Astrocyte of the hippocampus (primary cell): ENCODE results near the gene TEAD1.

ENCODE experiments used
- DNase-seq: peaks from one replicate; pipeline ENCODE4 v3.0.0; 2011; ENCODE audit warnings: low read depth, low spot score

The TEAD1 gene

DNA sequence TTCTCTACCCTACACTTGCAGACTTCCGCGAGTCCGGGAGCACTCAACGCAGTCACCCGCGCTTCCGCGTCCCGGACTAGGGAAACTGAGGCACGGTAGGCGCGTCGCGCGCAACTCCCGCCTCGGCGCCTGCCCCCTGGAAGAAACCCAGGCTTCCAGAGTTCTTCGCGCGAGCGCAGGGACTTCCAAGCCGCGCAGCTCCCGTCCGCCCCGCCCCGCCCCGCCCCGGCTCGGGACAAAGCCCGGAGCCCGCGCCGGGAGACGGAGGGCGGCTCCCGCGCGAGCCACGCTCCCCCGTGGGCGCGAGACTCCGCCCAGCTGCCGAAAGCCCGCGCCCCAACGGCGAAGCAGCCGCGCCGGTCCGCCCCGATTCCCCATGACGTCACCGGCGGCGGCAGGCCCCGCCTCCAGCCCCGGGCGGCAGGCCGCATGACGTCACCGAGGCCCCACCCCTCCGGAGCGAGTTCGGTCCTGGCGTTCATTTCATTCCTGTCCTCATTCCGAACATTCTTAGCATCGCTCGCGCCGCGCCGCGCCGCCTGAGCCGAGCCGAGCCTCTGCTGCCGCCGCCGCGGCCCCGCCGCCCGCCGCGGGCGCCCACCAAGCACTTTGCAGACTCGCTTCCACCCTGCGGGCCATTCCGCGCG lies at the start of gene TEAD1:
Gene TEAD1 (plus strand): TSS at position 498 of the 647 bp plus-strand sequence.
- peak; percentile 99 for DNase-seq

GRCh38 chr11:12624595-12624994 lies 49.6 kb upstream of the TEAD1 start:
- no peak for DNase-seq

DNA sequence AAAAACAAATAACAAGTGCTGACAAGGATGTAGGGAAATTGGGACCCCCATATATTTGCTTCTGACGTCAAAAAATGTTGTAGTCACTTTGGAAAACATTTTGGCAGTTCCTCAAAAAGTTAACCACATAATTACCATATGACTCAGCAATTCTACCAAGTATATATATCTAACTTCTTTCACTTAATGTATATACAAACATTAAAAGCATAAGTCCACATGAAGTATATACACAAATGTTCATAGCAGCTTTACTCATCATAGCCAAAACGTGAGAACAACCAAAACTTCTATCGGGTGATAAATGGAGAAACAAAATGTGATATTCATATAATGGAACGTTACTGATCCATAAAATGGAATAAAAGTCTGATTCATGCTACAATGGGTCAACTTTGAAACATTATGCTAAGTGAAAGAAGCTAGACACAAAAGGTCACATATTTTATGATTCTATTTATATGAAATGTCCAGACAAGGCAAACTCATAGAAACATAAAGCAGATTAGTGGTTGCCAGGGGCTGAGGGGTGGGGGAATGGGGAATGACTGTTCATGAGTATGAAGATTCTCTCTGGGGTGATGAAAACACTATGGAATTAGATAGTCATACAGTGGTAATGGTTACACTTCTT lies 48.7 kb upstream of the TEAD1 start:
- DNase-seq, result peak; percentile 46

- DNase-seq, result no peak
Measured at GRCh38 chr11:12626616-12627015, 47.6 kb upstream of the TEAD1 start.

DNA sequence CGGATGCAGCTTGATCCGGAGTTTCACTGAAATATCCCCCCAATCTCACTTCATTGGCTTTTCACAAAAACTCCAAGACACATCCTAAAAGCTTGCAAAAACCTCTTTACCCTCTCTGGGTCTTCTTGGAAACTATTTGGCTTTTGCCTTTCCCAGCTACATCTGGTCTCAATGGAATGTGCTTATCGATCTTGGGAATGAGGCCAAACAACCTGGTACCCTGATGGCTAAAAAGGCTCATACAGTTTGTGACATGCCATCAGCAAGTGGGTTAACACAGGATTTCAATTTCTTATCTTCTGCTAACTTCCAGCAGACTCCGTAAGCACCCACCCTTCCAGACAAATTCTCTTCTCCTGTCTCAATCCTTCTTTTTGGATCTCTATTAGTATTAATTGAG lies 45.9 kb upstream of the TEAD1 start:
- DNase-seq, result no peak

DNA sequence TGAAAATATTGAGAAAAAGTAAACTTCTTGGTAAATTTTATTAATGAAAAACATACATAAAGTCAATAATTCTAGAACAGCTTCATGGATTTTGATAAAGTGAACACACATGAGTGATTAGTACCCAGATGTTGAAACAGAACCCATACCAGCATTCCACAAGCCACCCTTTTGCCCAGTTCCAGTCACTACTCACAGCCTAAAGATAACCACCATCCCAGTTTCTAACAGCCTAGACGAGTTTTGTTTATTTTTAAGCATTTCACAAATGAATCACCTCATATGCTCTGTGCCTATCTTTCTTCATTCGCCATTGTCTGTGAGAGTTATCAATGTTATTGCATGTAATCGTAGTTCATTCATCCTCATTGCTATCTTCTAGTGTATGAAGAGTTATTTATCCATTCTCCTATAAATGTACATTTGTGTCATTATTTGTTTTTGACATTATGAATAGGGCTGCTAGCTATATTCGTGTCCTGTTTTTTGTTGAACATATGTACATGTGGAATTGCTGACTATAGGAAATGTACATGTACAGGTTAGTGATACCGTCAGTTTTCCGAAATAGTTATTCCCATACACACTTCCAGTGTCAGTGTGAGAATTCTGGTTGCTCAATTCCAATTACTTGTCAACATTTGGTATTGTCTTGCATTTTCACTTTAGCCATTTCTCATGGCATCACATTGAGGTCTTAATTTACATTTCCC lies 44.5 kb upstream of the TEAD1 start:
- DNase-seq, result no peak

DNA sequence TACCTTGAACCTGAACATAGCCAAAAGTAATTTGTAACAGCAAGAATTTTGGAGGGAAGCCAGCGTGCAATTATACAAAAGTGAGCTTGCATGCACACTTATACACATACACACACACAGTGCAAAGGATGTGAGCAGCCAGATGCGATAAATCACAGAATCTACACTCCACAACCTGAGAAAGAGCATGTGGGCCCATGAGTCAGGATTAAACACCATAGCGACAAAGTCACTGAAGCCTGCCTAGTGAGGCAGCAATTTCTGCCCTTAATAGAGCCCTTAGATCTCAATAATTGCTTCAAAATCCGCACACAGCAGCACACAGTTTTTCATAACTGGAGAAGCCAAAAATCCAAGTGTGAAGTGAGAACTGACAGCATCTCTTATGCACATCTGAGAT lies 42.6 kb upstream of the TEAD1 start:
- no peak for DNase-seq

DNA sequence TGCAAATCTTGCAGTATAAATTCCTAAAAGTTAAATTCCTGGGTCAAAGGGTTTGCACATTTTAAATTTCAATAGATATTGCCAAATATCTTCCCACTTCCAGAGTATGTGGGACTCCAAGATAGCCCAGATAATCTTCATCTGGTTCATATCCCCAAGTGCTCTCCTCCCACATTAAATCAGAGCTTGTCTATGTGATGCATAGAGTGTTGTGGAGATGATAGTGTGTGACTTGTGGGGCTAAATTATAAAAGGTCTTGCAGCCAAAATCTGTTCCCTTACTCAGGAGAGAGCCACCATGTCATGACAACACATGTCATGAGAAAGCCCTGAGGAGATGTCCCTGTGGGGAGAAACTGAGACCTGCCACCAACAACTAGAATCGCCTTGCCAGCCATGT lies 39.9 kb upstream of the TEAD1 start:
- no peak for DNase-seq

GRCh38 chr11:12636871-12637410 lies 37.3 kb upstream of the TEAD1 start:
- no peak for DNase-seq

DNA sequence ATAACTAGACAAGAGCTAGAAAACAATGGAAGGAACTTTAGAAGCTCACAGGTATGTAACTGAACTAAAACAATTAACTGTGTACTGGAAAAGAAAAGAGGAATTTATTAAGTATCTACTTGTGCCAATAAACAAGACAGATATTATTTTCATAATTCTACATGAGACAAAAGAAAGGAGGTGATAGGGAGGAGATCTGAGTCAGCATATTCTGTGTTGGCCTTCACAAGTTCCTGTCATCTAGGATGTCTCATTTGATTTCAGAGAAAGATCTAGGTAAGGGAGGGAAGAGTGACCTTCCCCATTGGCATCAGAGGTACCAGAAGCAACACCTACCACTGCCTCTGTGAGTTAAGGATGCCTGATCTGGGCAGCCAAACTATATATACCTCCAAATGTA lies 34.8 kb upstream of the TEAD1 start:
- no peak for DNase-seq

GRCh38 chr11:12640355-12640754 lies 33.9 kb upstream of the TEAD1 start:
- no peak for DNase-seq

GRCh38 chr11:12640926-12641849 lies 33.0 kb upstream of the TEAD1 start:
- no peak for DNase-seq

- DNase-seq, result peak; percentile 4
Measured at GRCh38 chr11:12642040-12642439, 32.2 kb upstream of the TEAD1 start.

DNA sequence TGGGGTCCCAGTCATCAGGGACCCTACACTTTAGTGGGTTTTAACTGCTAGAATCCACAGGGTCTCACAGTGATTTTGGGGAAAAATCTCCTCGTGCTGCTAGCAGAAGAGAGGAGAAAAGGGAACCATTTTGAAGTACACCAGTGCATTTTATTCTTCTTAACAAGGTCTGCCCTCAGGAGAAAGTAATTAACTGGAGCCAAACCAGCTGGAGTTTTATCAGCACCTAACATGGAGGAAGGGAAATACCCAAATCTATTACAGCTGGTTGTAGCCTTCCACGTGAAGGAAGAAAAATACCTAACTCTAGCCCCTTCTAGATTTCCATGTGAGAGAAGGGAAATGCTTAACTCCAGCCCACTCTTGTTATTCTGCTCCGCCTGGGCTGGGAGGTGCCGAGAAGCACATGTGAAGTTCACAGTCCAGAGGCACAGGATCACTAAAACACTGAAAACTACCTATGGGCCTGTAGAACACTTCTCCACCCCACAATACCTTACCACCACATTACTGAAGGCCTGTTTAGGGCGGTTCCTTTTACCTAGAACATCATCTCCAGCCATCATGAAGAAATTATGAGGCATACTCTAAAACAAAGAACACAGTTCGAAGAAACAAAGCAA lies 31.3 kb upstream of the TEAD1 start:
- no peak for DNase-seq

DNA sequence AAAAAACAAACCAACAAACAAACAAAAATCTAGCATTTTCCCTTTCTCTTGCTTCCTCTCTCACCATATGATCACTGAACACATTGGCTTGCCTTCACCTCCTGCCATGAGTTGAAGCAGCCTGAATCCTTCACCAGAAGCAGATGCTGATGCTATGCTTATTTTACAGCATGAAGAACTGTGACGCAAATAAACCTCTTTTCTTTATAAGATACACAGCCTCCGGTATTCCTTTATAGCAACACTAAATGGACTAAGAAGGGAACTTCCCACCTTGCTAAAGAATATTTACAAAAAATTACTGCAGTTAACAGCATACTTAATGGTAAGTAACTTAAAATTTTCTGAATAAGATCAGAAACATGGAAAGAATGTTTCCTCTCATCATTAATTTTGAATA lies 27.7 kb upstream of the TEAD1 start:
- no peak for DNase-seq

GRCh38 chr11:12653729-12654128 lies 20.5 kb upstream of the TEAD1 start:
- DNase-seq, result peak; percentile 9

DNA sequence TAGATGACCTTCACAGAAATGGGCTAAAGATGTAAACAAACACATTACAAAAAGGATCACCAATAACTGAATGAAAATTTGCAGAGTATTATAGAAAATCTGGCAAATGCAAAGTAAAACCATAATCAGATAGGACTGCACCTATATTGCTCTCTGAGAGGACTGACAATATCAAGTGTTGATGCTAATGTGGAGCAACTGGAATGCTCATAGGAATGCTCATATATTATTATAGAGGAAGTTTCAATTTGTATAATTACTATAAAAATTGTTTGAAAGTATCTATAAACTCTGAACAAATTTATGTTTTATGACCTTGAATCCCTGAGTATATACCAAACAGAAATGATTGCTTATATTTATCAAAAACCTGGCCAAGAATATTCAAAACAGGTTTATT lies 18.4 kb upstream of the TEAD1 start:
- DNase-seq, result no peak

DNA sequence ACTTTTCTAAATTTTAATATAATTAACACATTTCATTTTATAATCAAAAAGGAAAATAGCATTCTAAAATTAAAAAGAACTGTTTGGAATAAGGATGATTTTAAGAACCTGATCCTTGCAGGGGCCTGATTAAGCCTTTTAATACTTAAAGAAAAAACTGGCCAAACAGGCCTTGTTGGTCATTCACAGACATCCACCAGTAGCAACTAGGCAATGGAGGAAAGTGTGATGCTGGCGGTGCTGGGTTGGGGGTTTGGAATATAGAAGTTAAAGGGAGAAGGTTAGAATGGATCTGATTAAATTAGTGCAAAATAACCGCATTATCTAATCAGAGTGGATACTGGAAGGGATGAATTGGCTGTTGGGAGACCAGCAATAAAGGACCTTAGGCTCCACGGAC lies 16.9 kb upstream of the TEAD1 start:
- DNase-seq, result no peak

- no peak for DNase-seq
Measured at GRCh38 chr11:12657981-12658380, 16.2 kb upstream of the TEAD1 start.

GRCh38 chr11:12662101-12662689 lies 12.0 kb upstream of the TEAD1 start:
- no peak for DNase-seq

- DNase-seq, result no peak
Measured at GRCh38 chr11:12664385-12664784, 9.8 kb upstream of the TEAD1 start.
